Measurements from ENCODE around the gene AGR2. TPM values are rescaled to one million over a fixed set of nuclear protein-coding genes. Genes with fewer than 3 reads are reported as not detected.
"Not testable (repeated sequence)": the region's sequence is repeated elsewhere in the genome, so short reads cannot be mapped to it uniquely, and the experiment has no call there.

AGR2 gene
- total RNA-seq (2022) = 378 and 444 TPM in 2 replicates
- percentile 95 among the genes with signal in this experiment for Bru-seq, nascent RNA
- percentile 90 among the genes with signal in this experiment for BruChase-seq, experiment 1, labeled RNA remaining after a 6-hour chase
- BruChase-seq, experiment 2, labeled RNA remaining after a 2-hour chase = percentile 73 among the genes with signal in this experiment
- long read RNA-seq, transcript AGR2-203 (8 exons, 1,778 nt) = major isoform, 683 of 916 reads
- long read RNA-seq, partial matches to known transcripts = 23 of 916 reads
- long read RNA-seq, other reads (novel, unspliced or antisense) = 210 of 916 reads

- CTCF ChIA-PET = interaction anchor here (0.6 to 2.1 kb wide), 11 partner anchors 9 to 188 kb away, joined by 3 to 10 read pairs (median 3); partner anchors contain the start of gene AGR3
- intact Hi-C loops (cut with micrococcal nuclease; ENCODE audit: unreplicated experiment) = loop anchor here (2.0 to 10.0 kb wide), 4 partner anchors 42 to 330 kb away; partner anchors contain the start of gene AGR3
- Mint-ChIP-seq H3K27ac (ENCODE audit: unreplicated experiment) (peak within 1 kb of the TSS; percentile 88), H3K27me3 (ENCODE audit: unreplicated experiment) (no peaks in the 10 kb centered on the region), H3K4me3 (ENCODE audit: low read depth, unreplicated experiment) (peak within 1 kb of the TSS; percentile 80), H3K4me1 (ENCODE audit: low read depth, unreplicated experiment) (peaks cover 27% of the 10 kb centered on the region), H3K36me3 (ENCODE audit: insufficient read depth, unreplicated experiment) (peaks cover 32% of the 10 kb centered on the region), H3K9me3 (ENCODE audit: low read depth, unreplicated experiment) (no peaks in the 10 kb centered on the region)
- TF ChIP-seq CTCF (IDR thresholded peaks at IDR 0.05; ENCODE audit: unreplicated experiment) = no peak
- BruUV-seq (replicated peaks) = no TSS peak
- peak; percentile 89 for DNase-seq
Measured at GRCh38 chr7:16804674-16805439, at the start of gene AGR2. Gene AGR2 (minus strand): TSS chr7:16804999. CDS start chr7:16801796, 3,203 bp downstream.

GRCh38 chr7:16853189-16853588 is 48.4 kb upstream of the AGR2 start:
- intact Hi-C loops (cut with micrococcal nuclease; ENCODE audit: unreplicated experiment); H3K4me3 Mint-ChIP-seq (ENCODE audit: low read depth, unreplicated experiment); H3K27ac Mint-ChIP-seq (ENCODE audit: unreplicated experiment); H3K4me1 Mint-ChIP-seq (ENCODE audit: low read depth, unreplicated experiment); H3K36me3 Mint-ChIP-seq (ENCODE audit: insufficient read depth, unreplicated experiment); H3K27me3 Mint-ChIP-seq (ENCODE audit: unreplicated experiment); H3K9me3 Mint-ChIP-seq (ENCODE audit: low read depth, unreplicated experiment); BruUV-seq (replicated peaks); DNase-seq: not testable (repeated sequence)
- CTCF ChIA-PET = interaction anchor here (1.1 to 2.3 kb wide), 2 partner anchors 8 to 52 kb away, joined by 3 to 5 read pairs; no protein-coding TSS in a partner anchor

- no peak overlapping the region for H3K27ac Mint-ChIP-seq (ENCODE audit: unreplicated experiment)
- H3K27me3 Mint-ChIP-seq (ENCODE audit: unreplicated experiment) = no peaks in the 10 kb centered on the region
- H3K4me3 Mint-ChIP-seq (ENCODE audit: low read depth, unreplicated experiment) = no peak overlapping the region
- H3K36me3 Mint-ChIP-seq (ENCODE audit: insufficient read depth, unreplicated experiment) = no peaks in the 10 kb centered on the region
- H3K4me1 Mint-ChIP-seq (ENCODE audit: low read depth, unreplicated experiment) = peaks cover 19% of the 10 kb centered on the region
- DNase-seq = no peak
- no TSS peak for BruUV-seq (replicated peaks)
- intact Hi-C loops (cut with micrococcal nuclease; ENCODE audit: unreplicated experiment) = no loop called here
- H3K9me3 Mint-ChIP-seq (ENCODE audit: low read depth, unreplicated experiment) = no peaks in the 10 kb centered on the region
- TF ChIP-seq CTCF (IDR thresholded peaks at IDR 0.05; ENCODE audit: unreplicated experiment) = no peak
- CTCF ChIA-PET = interaction anchor here (0.6 to 0.7 kb wide), 2 partner anchors 16 to 71 kb away, joined by 3 read pairs; no protein-coding TSS in a partner anchor
Measured at GRCh38 chr7:16851829-16852228, 47.0 kb upstream of the AGR2 start.

GRCh38 chr7:16850614-16851466 is 46.0 kb upstream of the AGR2 start:
- H3K36me3 Mint-ChIP-seq (ENCODE audit: insufficient read depth, unreplicated experiment) = no peaks in the 10 kb centered on the region
- H3K27ac Mint-ChIP-seq (ENCODE audit: unreplicated experiment) = no peak overlapping the region
- H3K27me3 Mint-ChIP-seq (ENCODE audit: unreplicated experiment) = no peaks in the 10 kb centered on the region
- no peaks in the 10 kb centered on the region for H3K9me3 Mint-ChIP-seq (ENCODE audit: low read depth, unreplicated experiment)
- no peak overlapping the region for H3K4me3 Mint-ChIP-seq (ENCODE audit: low read depth, unreplicated experiment)
- no peak for DNase-seq
- BruUV-seq (replicated peaks) = no TSS peak
- CTCF ChIA-PET = no interaction called here
- peaks cover 29% of the 10 kb centered on the region for H3K4me1 Mint-ChIP-seq (ENCODE audit: low read depth, unreplicated experiment)
- intact Hi-C loops (cut with micrococcal nuclease; ENCODE audit: unreplicated experiment) = no loop called here
- TF ChIP-seq CTCF (IDR thresholded peaks at IDR 0.05; ENCODE audit: unreplicated experiment) = no peak
